GM23338 (cell line): ENCODE data around the gene POLG2. TPM values are rescaled to one million over a fixed set of nuclear protein-coding genes. Genes with fewer than 3 reads are reported as not detected.

Source experiments
- ATAC-seq: fragments of 200-7000 bp; cut with Tn5 transposase; 3 replicates; pipeline ENCODE4 v1.9.1; 2020
- DNase-seq: peaks from one replicate; pipeline ENCODE4 v3.0.0-alpha.2; 2015; ENCODE audit warnings: low spot score
- H2AFZ ChIP-seq: fragments of 200-600 bp; sonication (generic); 2 replicates; pipeline ENCODE4 v1.8.0; 2016; ENCODE audit warnings: antibody characterized with exemption, mild to moderate bottlenecking, moderate library complexity
- H3F3A ChIP-seq: fragments of 200-600 bp; sonication (generic); replicated peaks from 2 replicates; pipeline ENCODE4 v1.8.0; 2017; ENCODE audit warnings: antibody characterized with exemption, mixed run types, low read depth
- H3K27ac ChIP-seq: fragments of 200-600 bp; sonication (generic); 2 replicates; pipeline ENCODE4 v1.6.1; 2016; ENCODE audit warnings: low read depth
- H3K27me3 ChIP-seq: fragments of 200-600 bp; sonication (generic); 2 replicates; pipeline ENCODE4 v1.8.0; 2016; ENCODE audit warnings: mild to moderate bottlenecking, mixed run types, moderate library complexity; ENCODE audit not compliant: insufficient read depth
- H3K36me3 ChIP-seq: fragments of 200-600 bp; sonication (generic); 2 replicates; pipeline ENCODE4 v1.8.0; 2016; ENCODE audit warnings: mild to moderate bottlenecking; ENCODE audit not compliant: insufficient read depth
- H3K4me1 ChIP-seq: fragments of 200-600 bp; sonication (generic); 2 replicates; pipeline ENCODE4 v1.8.0; 2016; ENCODE audit warnings: mild to moderate bottlenecking, moderate library complexity; ENCODE audit not compliant: insufficient read depth
- H3K4me2 ChIP-seq: fragments of 200-600 bp; sonication (generic); 2 replicates; pipeline ENCODE4 v1.7.1; 2017; ENCODE audit warnings: mixed run types
- H3K4me3 ChIP-seq: fragments of 200-600 bp; sonication (generic); 2 replicates; pipeline ENCODE4 v1.6.1; 2016; ENCODE audit warnings: mixed run types
- H3K79me2 ChIP-seq: fragments of 200-600 bp; sonication (generic); replicated peaks from 2 replicates; pipeline ENCODE4 v1.8.0; 2017; ENCODE audit warnings: mild to moderate bottlenecking; ENCODE audit not compliant: insufficient read depth
- H3K9me2 ChIP-seq: fragments of 200-600 bp; sonication (generic); 2 replicates; pipeline ENCODE4 v1.8.0; 2017; ENCODE audit not compliant: insufficient read depth
- H4K20me1 ChIP-seq: fragments of 200-600 bp; sonication (generic); replicated peaks from 2 replicates; pipeline ENCODE4 v1.8.0; 2017; ENCODE audit warnings: mild to moderate bottlenecking; ENCODE audit not compliant: insufficient read depth
- H3K27ac Mint-ChIP-seq: 2 replicates; pipeline ENCODE4 v1.8.0; 2020; ENCODE audit warnings: inconsistent platforms, mild to moderate bottlenecking, moderate library complexity, mixed read lengths
- H3K27me3 Mint-ChIP-seq: 3 replicates; pipeline ENCODE4 v1.8.0; 2022; ENCODE audit warnings: low read depth, mild to moderate bottlenecking, moderate library complexity, mixed read lengths, inconsistent platforms; ENCODE audit not compliant: insufficient read depth, poor library complexity
- H3K36me3 Mint-ChIP-seq: 3 replicates; pipeline ENCODE4 v1.8.0; 2021; ENCODE audit warnings: low read depth, mild to moderate bottlenecking, inconsistent platforms, moderate library complexity, mixed read lengths
- H3K4me1 Mint-ChIP-seq: 3 replicates; pipeline ENCODE4 v1.8.0; 2020; ENCODE audit warnings: mild to moderate bottlenecking, inconsistent platforms, mixed read lengths
- H3K4me3 Mint-ChIP-seq: 3 replicates; pipeline ENCODE4 v1.8.0; 2021; ENCODE audit warnings: moderate library complexity, mild to moderate bottlenecking, inconsistent platforms, mixed read lengths
- H3K9me3 Mint-ChIP-seq: 3 replicates; pipeline ENCODE4 v1.8.0; 2020; ENCODE audit warnings: moderate library complexity, mild to moderate bottlenecking, inconsistent platforms, mixed read lengths
- CREB1 ChIP-seq: fragments of 250-450 bp; sonication (Bioruptor Pico); IDR thresholded peaks from 2 replicates; pipeline ENCODE4 v1.5.0; 2020; ENCODE audit warnings: low read depth, mild to moderate bottlenecking, moderate library complexity
- EZH2 ChIP-seq: fragments of 200-600 bp; sonication (generic); IDR thresholded peaks from one replicate; pipeline ENCODE4 v1.8.0; 2017; ENCODE audit warnings: antibody characterized with exemption, mild to moderate bottlenecking, low read depth; ENCODE audit not compliant: unreplicated experiment
- EZH2phosphoT487 ChIP-seq: fragments of 200-600 bp; sonication (generic); IDR thresholded peaks from one replicate; pipeline ENCODE4 v1.8.1; 2018; ENCODE audit warnings: antibody characterized with exemption; ENCODE audit not compliant: unreplicated experiment
- JUNB ChIP-seq: IDR thresholded peaks from one replicate; pipeline ENCODE4 v1.6.1; 2016; ENCODE audit warnings: antibody characterized with exemption; ENCODE audit not compliant: unreplicated experiment
- NANOG ChIP-seq: IDR thresholded peaks from 2 replicates; pipeline ENCODE4 v1.6.1; 2016; ENCODE audit warnings: antibody characterized with exemption, borderline replicate concordance
- POLR2AphosphoS5 ChIP-seq: IDR thresholded peaks from 2 replicates; pipeline ENCODE4 v1.6.1; 2016; ENCODE audit warnings: antibody characterized with exemption, low read depth
- STAT1 ChIP-seq: IDR thresholded peaks from one replicate; pipeline ENCODE4 v1.6.1; 2016; ENCODE audit warnings: antibody characterized with exemption; ENCODE audit not compliant: unreplicated experiment
- ZNF114 ChIP-seq: fragments of 250-450 bp; sonication (Bioruptor Pico); IDR thresholded peaks from 2 replicates; pipeline ENCODE4 v1.5.0; 2020; ENCODE audit warnings: mild to moderate bottlenecking, moderate library complexity
- ZNF331 ChIP-seq: fragments of 250-450 bp; sonication (Bioruptor Pico); IDR thresholded peaks from 2 replicates; pipeline ENCODE4 v1.5.0; 2020; ENCODE audit warnings: low read depth, mild to moderate bottlenecking, moderate library complexity
- polyA plus RNA-seq: library from polyadenylated mRNA; unstranded; fragments of >200 nt; fragmentation: Nextera tagmentation; extraction: Ambion mirVana; gene quantifications from 2 replicates; pipeline ENCODE4 v1.2.1, GENCODE V29; 2016
- total RNA-seq: library from RNA; depleted of rRNA; stranded (reverse); fragments of >200 nt; shearing (Covaris generic); gene quantifications from 2 replicates; pipeline ENCODE4 v1.2.3, GENCODE V29; 2014
- TF ChIP-seq, protein P1 (sequence below): IDR thresholded peaks from 2 replicates; pipeline ENCODE4 v1.6.1; 2016; ENCODE audit warnings: antibody characterized with exemption
- TF ChIP-seq, protein P2 (sequence below): fragments of 250-450 bp; sonication (Bioruptor Pico); IDR thresholded peaks from 2 replicates; pipeline ENCODE4 v1.5.0; 2020; ENCODE audit warnings: mild to moderate bottlenecking, moderate library complexity
- TF ChIP-seq, protein P3 (sequence below), 2 experiments: fragments of 200-600 bp in 1 of 2; sonication (generic) in 1 of 2; conservative IDR thresholded peaks; 2 replicates each; pipeline versions ENCODE4 v1.5.1 to v1.6.1; 2016 to 2017; ENCODE audit warnings: antibody characterized with exemption in 2 of 2, low read depth in 2 of 2, mild to moderate bottlenecking in 2 of 2, moderate library complexity in 1 of 2
- TF ChIP-seq, protein P4 (sequence below): IDR thresholded peaks from one replicate; pipeline ENCODE4 v1.6.1; 2018; ENCODE audit warnings: antibody characterized with exemption; ENCODE audit not compliant: unreplicated experiment

Gene POLG2
- total and polyA plus RNA-seq, 2 experiments from 2014 or later = 20.2 to 28.0 TPM

DNA sequence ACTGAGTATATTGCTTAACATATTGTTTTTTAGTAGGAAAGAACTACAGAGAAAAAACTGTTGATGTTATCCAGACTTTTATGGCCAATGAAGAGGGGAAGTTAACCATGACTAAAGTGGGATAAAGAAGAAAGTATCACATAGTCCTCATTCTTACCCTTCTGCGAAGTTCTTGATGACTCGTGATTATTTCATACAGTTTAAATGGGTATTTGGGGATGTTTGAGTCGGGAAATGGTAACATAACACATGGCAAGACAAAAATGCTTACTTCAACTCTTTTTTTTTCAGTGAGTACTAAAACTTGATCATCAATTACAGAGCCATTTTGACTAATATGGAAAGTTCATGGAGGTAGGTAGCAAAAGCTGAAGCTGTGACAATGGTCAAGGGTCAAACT is 4.9 kb downstream of the POLG2 start:
- Histone ChIP-seq H3K36me3 (peaks cover 42% of the 10 kb centered on the region), H3K79me2 (peaks cover 38% of the 10 kb centered on the region), H3K4me1 (peaks cover 6% of the 10 kb centered on the region), H3K4me3 (no peak overlapping the region), H3K4me2 (no peak overlapping the region), H4K20me1 (peaks cover 6% of the 10 kb centered on the region), H2AFZ (no peak overlapping the region), H3K9me2 (no peaks in the 10 kb centered on the region), H3F3A (peaks cover 3% of the 10 kb centered on the region; the same call in 1 of the 2 replicates), H3K27ac (no peak overlapping the region), H3K27me3 (no peaks in the 10 kb centered on the region)
- peaks cover 14% of the 10 kb centered on the region for H3K9me3 Mint-ChIP-seq
- peaks cover 19% of the 10 kb centered on the region for H3K27me3 Mint-ChIP-seq
- DNase-seq (no peak), ATAC-seq (no peak)
- TF ChIP-seq CREB1 (CRISPR knock-in tag) (no peak), EZH2phosphoT487 (no peak), ZNF114 (CRISPR knock-in tag) (no peak), STAT1 (no peak), ZNF331 (no peak), JUNB (no peak), EZH2 (no peak), POLR2AphosphoS5 (no peak), NANOG (no peak)
- TF ChIP-seq, protein P1, sequence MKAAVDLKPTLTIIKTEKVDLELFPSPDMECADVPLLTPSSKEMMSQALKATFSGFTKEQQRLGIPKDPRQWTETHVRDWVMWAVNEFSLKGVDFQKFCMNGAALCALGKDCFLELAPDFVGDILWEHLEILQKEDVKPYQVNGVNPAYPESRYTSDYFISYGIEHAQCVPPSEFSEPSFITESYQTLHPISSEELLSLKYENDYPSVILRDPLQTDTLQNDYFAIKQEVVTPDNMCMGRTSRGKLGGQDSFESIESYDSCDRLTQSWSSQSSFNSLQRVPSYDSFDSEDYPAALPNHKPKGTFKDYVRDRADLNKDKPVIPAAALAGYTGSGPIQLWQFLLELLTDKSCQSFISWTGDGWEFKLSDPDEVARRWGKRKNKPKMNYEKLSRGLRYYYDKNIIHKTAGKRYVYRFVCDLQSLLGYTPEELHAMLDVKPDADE = no peak
- TF ChIP-seq, protein P2, sequence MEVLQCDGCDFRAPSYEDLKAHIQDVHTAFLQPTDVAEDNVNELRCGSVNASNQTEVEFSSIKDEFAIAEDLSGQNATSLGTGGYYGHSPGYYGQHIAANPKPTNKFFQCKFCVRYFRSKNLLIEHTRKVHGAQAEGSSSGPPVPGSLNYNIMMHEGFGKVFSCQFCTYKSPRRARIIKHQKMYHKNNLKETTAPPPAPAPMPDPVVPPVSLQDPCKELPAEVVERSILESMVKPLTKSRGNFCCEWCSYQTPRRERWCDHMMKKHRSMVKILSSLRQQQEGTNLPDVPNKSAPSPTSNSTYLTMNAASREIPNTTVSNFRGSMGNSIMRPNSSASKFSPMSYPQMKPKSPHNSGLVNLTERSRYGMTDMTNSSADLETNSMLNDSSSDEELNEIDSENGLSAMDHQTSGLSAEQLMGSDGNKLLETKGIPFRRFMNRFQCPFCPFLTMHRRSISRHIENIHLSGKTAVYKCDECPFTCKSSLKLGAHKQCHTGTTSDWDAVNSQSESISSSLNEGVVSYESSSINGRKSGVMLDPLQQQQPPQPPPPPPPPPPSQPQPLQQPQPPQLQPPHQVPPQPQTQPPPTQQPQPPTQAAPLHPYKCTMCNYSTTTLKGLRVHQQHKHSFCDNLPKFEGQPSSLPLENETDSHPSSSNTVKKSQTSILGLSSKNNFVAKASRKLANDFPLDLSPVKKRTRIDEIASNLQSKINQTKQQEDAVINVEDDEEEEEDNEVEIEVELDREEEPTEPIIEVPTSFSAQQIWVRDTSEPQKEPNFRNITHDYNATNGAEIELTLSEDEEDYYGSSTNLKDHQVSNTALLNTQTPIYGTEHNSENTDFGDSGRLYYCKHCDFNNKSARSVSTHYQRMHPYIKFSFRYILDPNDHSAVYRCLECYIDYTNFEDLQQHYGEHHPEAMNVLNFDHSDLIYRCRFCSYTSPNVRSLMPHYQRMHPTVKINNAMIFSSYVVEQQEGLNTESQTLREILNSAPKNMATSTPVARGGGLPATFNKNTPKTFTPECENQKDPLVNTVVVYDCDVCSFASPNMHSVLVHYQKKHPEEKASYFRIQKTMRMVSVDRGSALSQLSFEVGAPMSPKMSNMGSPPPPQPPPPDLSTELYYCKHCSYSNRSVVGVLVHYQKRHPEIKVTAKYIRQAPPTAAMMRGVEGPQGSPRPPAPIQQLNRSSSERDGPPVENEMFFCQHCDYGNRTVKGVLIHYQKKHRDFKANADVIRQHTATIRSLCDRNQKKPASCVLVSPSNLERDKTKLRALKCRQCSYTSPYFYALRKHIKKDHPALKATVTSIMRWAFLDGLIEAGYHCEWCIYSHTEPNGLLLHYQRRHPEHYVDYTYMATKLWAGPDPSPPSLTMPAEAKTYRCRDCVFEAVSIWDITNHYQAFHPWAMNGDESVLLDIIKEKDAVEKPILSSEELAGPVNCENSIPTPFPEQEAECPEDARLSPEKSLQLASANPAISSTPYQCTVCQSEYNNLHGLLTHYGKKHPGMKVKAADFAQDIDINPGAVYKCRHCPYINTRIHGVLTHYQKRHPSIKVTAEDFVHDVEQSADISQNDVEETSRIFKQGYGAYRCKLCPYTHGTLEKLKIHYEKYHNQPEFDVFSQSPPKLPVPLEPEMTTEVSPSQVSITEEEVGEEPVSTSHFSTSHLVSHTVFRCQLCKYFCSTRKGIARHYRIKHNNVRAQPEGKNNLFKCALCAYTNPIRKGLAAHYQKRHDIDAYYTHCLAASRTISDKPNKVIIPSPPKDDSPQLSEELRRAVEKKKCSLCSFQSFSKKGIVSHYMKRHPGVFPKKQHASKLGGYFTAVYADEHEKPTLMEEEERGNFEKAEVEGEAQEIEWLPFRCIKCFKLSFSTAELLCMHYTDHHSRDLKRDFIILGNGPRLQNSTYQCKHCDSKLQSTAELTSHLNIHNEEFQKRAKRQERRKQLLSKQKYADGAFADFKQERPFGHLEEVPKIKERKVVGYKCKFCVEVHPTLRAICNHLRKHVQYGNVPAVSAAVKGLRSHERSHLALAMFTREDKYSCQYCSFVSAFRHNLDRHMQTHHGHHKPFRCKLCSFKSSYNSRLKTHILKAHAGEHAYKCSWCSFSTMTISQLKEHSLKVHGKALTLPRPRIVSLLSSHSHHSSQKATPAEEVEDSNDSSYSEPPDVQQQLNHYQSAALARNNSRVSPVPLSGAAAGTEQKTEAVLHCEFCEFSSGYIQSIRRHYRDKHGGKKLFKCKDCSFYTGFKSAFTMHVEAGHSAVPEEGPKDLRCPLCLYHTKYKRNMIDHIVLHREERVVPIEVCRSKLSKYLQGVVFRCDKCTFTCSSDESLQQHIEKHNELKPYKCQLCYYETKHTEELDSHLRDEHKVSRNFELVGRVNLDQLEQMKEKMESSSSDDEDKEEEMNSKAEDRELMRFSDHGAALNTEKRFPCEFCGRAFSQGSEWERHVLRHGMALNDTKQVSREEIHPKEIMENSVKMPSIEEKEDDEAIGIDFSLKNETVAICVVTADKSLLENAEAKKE (CRISPR knock-in tag) = no peak
- TF ChIP-seq, protein P3, sequence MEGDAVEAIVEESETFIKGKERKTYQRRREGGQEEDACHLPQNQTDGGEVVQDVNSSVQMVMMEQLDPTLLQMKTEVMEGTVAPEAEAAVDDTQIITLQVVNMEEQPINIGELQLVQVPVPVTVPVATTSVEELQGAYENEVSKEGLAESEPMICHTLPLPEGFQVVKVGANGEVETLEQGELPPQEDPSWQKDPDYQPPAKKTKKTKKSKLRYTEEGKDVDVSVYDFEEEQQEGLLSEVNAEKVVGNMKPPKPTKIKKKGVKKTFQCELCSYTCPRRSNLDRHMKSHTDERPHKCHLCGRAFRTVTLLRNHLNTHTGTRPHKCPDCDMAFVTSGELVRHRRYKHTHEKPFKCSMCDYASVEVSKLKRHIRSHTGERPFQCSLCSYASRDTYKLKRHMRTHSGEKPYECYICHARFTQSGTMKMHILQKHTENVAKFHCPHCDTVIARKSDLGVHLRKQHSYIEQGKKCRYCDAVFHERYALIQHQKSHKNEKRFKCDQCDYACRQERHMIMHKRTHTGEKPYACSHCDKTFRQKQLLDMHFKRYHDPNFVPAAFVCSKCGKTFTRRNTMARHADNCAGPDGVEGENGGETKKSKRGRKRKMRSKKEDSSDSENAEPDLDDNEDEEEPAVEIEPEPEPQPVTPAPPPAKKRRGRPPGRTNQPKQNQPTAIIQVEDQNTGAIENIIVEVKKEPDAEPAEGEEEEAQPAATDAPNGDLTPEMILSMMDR (conservative IDR thresholded peaks at IDR 0.05; ENCODE audit: low read depth in 2 of 2) = no peak
- TF ChIP-seq, protein P4, sequence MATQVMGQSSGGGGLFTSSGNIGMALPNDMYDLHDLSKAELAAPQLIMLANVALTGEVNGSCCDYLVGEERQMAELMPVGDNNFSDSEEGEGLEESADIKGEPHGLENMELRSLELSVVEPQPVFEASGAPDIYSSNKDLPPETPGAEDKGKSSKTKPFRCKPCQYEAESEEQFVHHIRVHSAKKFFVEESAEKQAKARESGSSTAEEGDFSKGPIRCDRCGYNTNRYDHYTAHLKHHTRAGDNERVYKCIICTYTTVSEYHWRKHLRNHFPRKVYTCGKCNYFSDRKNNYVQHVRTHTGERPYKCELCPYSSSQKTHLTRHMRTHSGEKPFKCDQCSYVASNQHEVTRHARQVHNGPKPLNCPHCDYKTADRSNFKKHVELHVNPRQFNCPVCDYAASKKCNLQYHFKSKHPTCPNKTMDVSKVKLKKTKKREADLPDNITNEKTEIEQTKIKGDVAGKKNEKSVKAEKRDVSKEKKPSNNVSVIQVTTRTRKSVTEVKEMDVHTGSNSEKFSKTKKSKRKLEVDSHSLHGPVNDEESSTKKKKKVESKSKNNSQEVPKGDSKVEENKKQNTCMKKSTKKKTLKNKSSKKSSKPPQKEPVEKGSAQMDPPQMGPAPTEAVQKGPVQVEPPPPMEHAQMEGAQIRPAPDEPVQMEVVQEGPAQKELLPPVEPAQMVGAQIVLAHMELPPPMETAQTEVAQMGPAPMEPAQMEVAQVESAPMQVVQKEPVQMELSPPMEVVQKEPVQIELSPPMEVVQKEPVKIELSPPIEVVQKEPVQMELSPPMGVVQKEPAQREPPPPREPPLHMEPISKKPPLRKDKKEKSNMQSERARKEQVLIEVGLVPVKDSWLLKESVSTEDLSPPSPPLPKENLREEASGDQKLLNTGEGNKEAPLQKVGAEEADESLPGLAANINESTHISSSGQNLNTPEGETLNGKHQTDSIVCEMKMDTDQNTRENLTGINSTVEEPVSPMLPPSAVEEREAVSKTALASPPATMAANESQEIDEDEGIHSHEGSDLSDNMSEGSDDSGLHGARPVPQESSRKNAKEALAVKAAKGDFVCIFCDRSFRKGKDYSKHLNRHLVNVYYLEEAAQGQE = no peak
- no peak overlapping the region for H3K27ac Mint-ChIP-seq
- peaks cover 88% of the 10 kb centered on the region for H3K36me3 Mint-ChIP-seq
- H3K4me1 Mint-ChIP-seq = peaks cover 12% of the 10 kb centered on the region
- no peak overlapping the region for H3K4me3 Mint-ChIP-seq
